Activated CD8-positive, alpha-beta memory T cell treated with anti-CD3 and anti-CD28 coated beads for 36 hours (primary cell): Measurements from ENCODE around the gene CTSA. TPM values are rescaled to one million over a fixed set of nuclear protein-coding genes. Genes with fewer than 3 reads are reported as not detected.

Source experiments
- CTCF ChIA-PET: fragments of 350-600 bp; sonication (Branson Sonifier 250); formaldehyde crosslinking; loops from one replicate; lab custom pipeline; 2021; ENCODE audit warnings: antibody characterized with exemption; lab: Charles Lee
- POLR2A ChIA-PET: fragments of 350-600 bp; sonication (Branson Sonifier 250); formaldehyde crosslinking; loops from one replicate; lab custom pipeline; 2021; ENCODE audit warnings: antibody characterized with exemption; lab: Charles Lee
- total RNA-seq, 2 experiments: library from RNA; stranded (reverse); gene quantifications; one replicate each; pipeline ENCODE4 v1.2.3, GENCODE V29; 2021

The CTSA gene
- 10 to 100 TPM; 71.3 to 75.7 TPM for total RNA-seq

- POLR2A ChIA-PET, result interaction anchor here (0.6 to 2.3 kb wide), 6 partner anchors 10 to 79 kb away, joined by 3 to 10 read pairs (median 5); partner anchors contain the start of genes PCIF1, PLTP and ZSWIM1
- CTCF ChIA-PET, result interaction anchor here (1.0 to 3.0 kb wide), 5 partner anchors 10 to 92 kb away, joined by 4 to 16 read pairs (median 4); partner anchors contain the start of gene ZSWIM1
Measured at GRCh38 chr20:45890985-45891983, at the start of gene CTSA, which contains the start of gene NEURL2. Gene CTSA (plus strand): TSS chr20:45891335. CDS start chr20:45891569, 234 bp downstream. Gene NEURL2 (minus strand): TSS chr20:45891208. CDS start chr20:45890991, 217 bp downstream.

- POLR2A ChIA-PET, result interaction anchor here (0.7 kb wide), 1 partner anchor 24 kb away, joined by 5 read pairs; no protein-coding TSS in a partner anchor
- CTCF ChIA-PET, result no interaction called here
Measured at GRCh38 chr20:45841407-45842129, 49.6 kb upstream of the CTSA start.

GRCh38 chr20:45842169-45842812, 48.8 kb upstream of the CTSA start:
- ChIA-PET POLR2A (no interaction called here), CTCF (no interaction called here)

- ChIA-PET POLR2A (no interaction called here), CTCF (interaction anchor here (0.5 to 1.0 kb wide), 2 partner anchors 37 to 41 kb away, joined by 3 to 4 read pairs; partner anchors contain the start of gene ZSWIM1)
Measured at GRCh38 chr20:45843506-45843905, 47.6 kb upstream of the CTSA start.

- ChIA-PET POLR2A (no interaction called here), CTCF (no interaction called here)
Measured at GRCh38 chr20:45845452-45845851, 45.7 kb upstream of the CTSA start.

- POLR2A ChIA-PET, result no interaction called here
- CTCF ChIA-PET, result interaction anchor here (1.5 kb wide), 1 partner anchor 49 kb away, joined by 5 read pairs; no protein-coding TSS in a partner anchor
Measured at GRCh38 chr20:45848421-45848820, 42.7 kb upstream of the CTSA start.

- ChIA-PET POLR2A (no interaction called here), CTCF (interaction anchor here (1.5 kb wide), 1 partner anchor 50 kb away, joined by 5 read pairs; no protein-coding TSS in a partner anchor)
Measured at GRCh38 chr20:45848969-45849582, 42.1 kb upstream of the CTSA start.

GRCh38 chr20:45850238-45850637, 40.9 kb upstream of the CTSA start:
- POLR2A ChIA-PET, result no interaction called here
- CTCF ChIA-PET, result no interaction called here

- CTCF ChIA-PET, result no interaction called here
- POLR2A ChIA-PET, result interaction anchor here (0.6 kb wide), 1 partner anchor 115 kb away, joined by 3 read pairs; no protein-coding TSS in a partner anchor
Measured at GRCh38 chr20:45850926-45851325, 40.2 kb upstream of the CTSA start.

- ChIA-PET CTCF (interaction anchor here (1.7 kb wide), 1 partner anchor 52 kb away, joined by 4 read pairs; no protein-coding TSS in a partner anchor), POLR2A (interaction anchor here (0.6 kb wide), 1 partner anchor 114 kb away, joined by 3 read pairs; no protein-coding TSS in a partner anchor)
Measured at GRCh38 chr20:45851501-45851900, 39.6 kb upstream of the CTSA start.

- ChIA-PET CTCF (interaction anchor here (0.8 to 1.7 kb wide), 2 partner anchors 53 to 113 kb away, joined by 3 to 4 read pairs; no protein-coding TSS in a partner anchor), POLR2A (no interaction called here)
Measured at GRCh38 chr20:45852326-45852725, 38.8 kb upstream of the CTSA start.

- ChIA-PET CTCF (no interaction called here), POLR2A (interaction anchor here (1.0 kb wide), 1 partner anchor 74 kb away, joined by 3 read pairs; no protein-coding TSS in a partner anchor)
Measured at GRCh38 chr20:45853484-45853883, 37.7 kb upstream of the CTSA start.

- POLR2A ChIA-PET, result interaction anchor here (0.9 to 2.2 kb wide), 2 partner anchors 24 to 33 kb away, joined by 3 to 5 read pairs; partner anchors contain the start of gene ZSWIM1
- CTCF ChIA-PET, result interaction anchor here (0.7 to 1.3 kb wide), 2 partner anchors 24 kb away, joined by 3 read pairs; partner anchors contain the start of gene ZSWIM1
Measured at GRCh38 chr20:45857114-45857881, 33.8 kb upstream of the CTSA start, which contains the start of the genes ACOT8 and ZSWIM3. Gene ACOT8 (minus strand): TSS chr20:45857392. CDS start chr20:45857315, 77 bp downstream. Gene ZSWIM3 (plus strand): TSS chr20:45857614. CDS start chr20:45857826, 212 bp downstream.

- ChIA-PET POLR2A (interaction anchor here (2.2 kb wide), 1 partner anchor 23 kb away, joined by 5 read pairs; the partner anchor contains the start of gene ZSWIM1), CTCF (interaction anchor here (0.7 kb wide), 1 partner anchor 23 kb away, joined by 3 read pairs; the partner anchor contains the start of gene ZSWIM1)
Measured at GRCh38 chr20:45857882-45858216, 33.3 kb upstream of the CTSA start.

- CTCF ChIA-PET, result no interaction called here
- POLR2A ChIA-PET, result no interaction called here
Measured at GRCh38 chr20:45859916-45860315, 31.2 kb upstream of the CTSA start.

GRCh38 chr20:45860560-45861220, 30.4 kb upstream of the CTSA start:
- ChIA-PET CTCF (no interaction called here), POLR2A (no interaction called here)
